NOMO-1 (cell line): Measurements from ENCODE around the gene GABRG3.
A peak's percentile ranks its signal among the peaks of the same experiment; 100 is the strongest.

ENCODE experiments used
- DNase-seq, 2 experiments: peaks; one replicate each; lab custom pipeline; 2025; ENCODE audit not compliant: unreplicated experiment in 2 of 2; lab: John Stamatoyannopoulos, UW

The GABRG3 gene

GRCh38 chr15:27059610-27060202, 88.7 kb downstream of the GABRG3 start:
- peak in 1 of 2 experiments; percentile 2 for DNase-seq

GRCh38 chr15:27061739-27062138, 90.8 kb downstream of the GABRG3 start:
- no peak for DNase-seq

GRCh38 chr15:27062951-27063350, 92.0 kb downstream of the GABRG3 start:
- DNase-seq: no peak

GRCh38 chr15:27064080-27064479, 93.1 kb downstream of the GABRG3 start:
- no peak for DNase-seq

- no peak for DNase-seq
These were observed 94.2 kb downstream of the GABRG3 start for GRCh38 chr15:27065151-27065550.

GRCh38 chr15:27065785-27066184, 94.8 kb downstream of the GABRG3 start:
- DNase-seq: no peak

- DNase-seq: no peak
These were observed 95.5 kb downstream of the GABRG3 start for GRCh38 chr15:27066446-27066845.

GRCh38 chr15:27067175-27067574, 96.2 kb downstream of the GABRG3 start:
- no peak for DNase-seq

GRCh38 chr15:27070841-27071240, 99.9 kb downstream of the GABRG3 start:
- no peak for DNase-seq

GRCh38 chr15:27074179-27074578, 103.2 kb downstream of the GABRG3 start:
- DNase-seq: no peak

- DNase-seq: no peak
These were observed 106.8 kb downstream of the GABRG3 start for GRCh38 chr15:27077790-27078189.

GRCh38 chr15:27081676-27082418, 110.9 kb downstream of the GABRG3 start:
- no peak for DNase-seq

GRCh38 chr15:27082526-27082925, 111.5 kb downstream of the GABRG3 start:
- DNase-seq: no peak

- no peak for DNase-seq
These were observed 113.9 kb downstream of the GABRG3 start for GRCh38 chr15:27084844-27085243.

- DNase-seq: no peak
These were observed 115.2 kb downstream of the GABRG3 start for GRCh38 chr15:27086149-27086548.

- no peak for DNase-seq
These were observed 115.8 kb downstream of the GABRG3 start for GRCh38 chr15:27086805-27087204.

- DNase-seq: no peak
These were observed 116.9 kb downstream of the GABRG3 start for GRCh38 chr15:27087651-27088583.

GRCh38 chr15:27088584-27089232, 117.7 kb downstream of the GABRG3 start:
- no peak for DNase-seq

- no peak for DNase-seq
These were observed 118.2 kb downstream of the GABRG3 start for GRCh38 chr15:27089233-27089586.

- no peak for DNase-seq
These were observed 118.7 kb downstream of the GABRG3 start for GRCh38 chr15:27089676-27090075.
